ENCODE measurements around the gene SP2. TPM values are rescaled to one million over a fixed set of nuclear protein-coding genes. Genes with fewer than 3 reads are reported as not detected.

Gene SP2
- total RNA-seq, 1 experiment from 2014 or later: 22.2 TPM

- Histone ChIP-seq H2AFZ (ENCODE audit: low read depth, low read length, poor library complexity, severe bottlenecking) (no peak overlapping the region), H3K4me3 (replicated peaks in 1 of 2; ENCODE audit: low read depth in 1 of 2, low read length in 2 of 2) (no peak overlapping the region), H4K20me1 (ENCODE audit: insufficient read depth) (no peaks in the 10 kb centered on the region), H3K9me3 (ENCODE audit: control insufficient read depth in 1 of 2, insufficient read depth in 1 of 2, low read depth in 1 of 2, low read length in 2 of 2) (no peaks in the 10 kb centered on the region), H3K27ac (ENCODE audit: low read depth, low read length) (no peak overlapping the region), H3K79me2 (ENCODE audit: insufficient read depth, low read length) (peaks cover 23% of the 10 kb centered on the region; the same call in 1 of the 2 replicates), H3K9ac (ENCODE audit: low read length) (no peak overlapping the region), H3K9me2 (ENCODE audit: insufficient read depth) (no peaks in the 10 kb centered on the region), H3K27me3 (ENCODE audit: insufficient read depth, low read length) (peaks cover 13% of the 10 kb centered on the region; the same call in 1 of the 2 replicates), H3K4me2 (ENCODE audit: low read length) (peak overlapping the region; percentile 86), H3K4me1 (ENCODE audit: control insufficient read depth in 1 of 2, insufficient read depth in 2 of 2, low read length in 2 of 2) (peaks cover 13 to 30% of the 10 kb centered on the region in 2 experiments), H3K36me3 (ENCODE audit: control insufficient read depth in 1 of 2, insufficient read depth in 2 of 2, low read length in 2 of 2) (no peaks in the 10 kb centered on the region; a peak in 1 of 4 replicates)
- POLR2A ChIA-PET: interaction anchor here (1.1 kb wide), 1 partner anchor 10 kb away, joined by 3 read pairs; no protein-coding TSS in a partner anchor
- no peak for DNase-seq (ENCODE audit: low read depth, low spot score)
- intact Hi-C loops (cut with micrococcal nuclease): no loop called here
- CTCF ChIA-PET: interaction anchor here (0.6 to 12.6 kb wide), 2 partner anchors 9 to 40 kb away, joined by 4 to 393 read pairs; partner anchors contain the start of gene SP2
- TF ChIP-seq REST (IDR thresholded peaks at IDR 0.05; ENCODE audit: low read depth): no peak
- no peak for TF ChIP-seq FOSL1 (IDR thresholded peaks at IDR 0.05; ENCODE audit: low read depth)
- no peak for TF ChIP-seq MAX (IDR thresholded peaks at IDR 0.05)
- no peak for TF ChIP-seq POLR2AphosphoS5 (IDR thresholded peaks at IDR 0.05; ENCODE audit: low read depth, low read length)
- RAD21 ChIA-PET (ENCODE audit: low non-redundant PET in 1 of 2, low total read pairs in 2 of 2, uncharacterized antibody in 2 of 2, unreplicated experiment in 2 of 2): no interaction called here
- no TSS peak for BruUV-seq (replicated peaks)
- ATAC-seq: no peak
These were observed 43.7 kb upstream of the SP2 start for GRCh38 chr17:47852113-47852949.
